HG02981 (cell line): ENCODE data around the gene LGMN.
"Not testable (repeated sequence)": the region's sequence is repeated elsewhere in the genome, so short reads cannot be mapped to it uniquely, and the experiment has no call there.

Experiments used
- ATAC-seq: cut with Tn5 transposase; IDR thresholded peaks from one replicate; pipeline ENCODE4 v1.9.1; 2021; ENCODE audit warnings: mild to moderate bottlenecking, moderate library complexity; ENCODE audit not compliant: unreplicated experiment

The LGMN gene

GRCh38 chr14:92763666-92764631 is 15.5 kb upstream of the LGMN start:
- not testable (repeated sequence) for ATAC-seq

- no peak for ATAC-seq
Measured at GRCh38 chr14:92760524-92760805, 12.0 kb upstream of the LGMN start.

- peak; percentile 33 for ATAC-seq
Measured at GRCh38 chr14:92759679-92760523, 11.5 kb upstream of the LGMN start.

GRCh38 chr14:92759300-92759678 is 10.9 kb upstream of the LGMN start:
- ATAC-seq, result peak; percentile 37

GRCh38 chr14:92756446-92756845 is 8.0 kb upstream of the LGMN start:
- ATAC-seq, result no peak

- no peak for ATAC-seq
Measured at GRCh38 chr14:92755495-92755894, 7.1 kb upstream of the LGMN start.

GRCh38 chr14:92754966-92755365 is 6.5 kb upstream of the LGMN start:
- ATAC-seq, result no peak

- no peak for ATAC-seq
Measured at GRCh38 chr14:92753250-92753649, 4.8 kb upstream of the LGMN start.

GRCh38 chr14:92751819-92752218 is 3.4 kb upstream of the LGMN start:
- no peak for ATAC-seq

- ATAC-seq, result no peak
Measured at GRCh38 chr14:92750994-92751400, 2.6 kb upstream of the LGMN start.

GRCh38 chr14:92750222-92750728 is 1.8 kb upstream of the LGMN start:
- not testable (repeated sequence) for ATAC-seq

GRCh38 chr14:92747701-92748258 is 647 bp downstream of the LGMN start:
- peak; percentile 9 for ATAC-seq

- no peak for ATAC-seq
Measured at GRCh38 chr14:92744198-92744597, 4.2 kb downstream of the LGMN start.

- no peak for ATAC-seq
Measured at GRCh38 chr14:92740440-92740839, 8.0 kb downstream of the LGMN start.

- no peak for ATAC-seq
Measured at GRCh38 chr14:92737619-92738188, 10.7 kb downstream of the LGMN start.

GRCh38 chr14:92737206-92737605 is 11.2 kb downstream of the LGMN start:
- no peak for ATAC-seq

GRCh38 chr14:92735344-92735743 is 13.1 kb downstream of the LGMN start:
- no peak for ATAC-seq

- ATAC-seq, result no peak
Measured at GRCh38 chr14:92734618-92735017, 13.8 kb downstream of the LGMN start.

- ATAC-seq, result no peak
Measured at GRCh38 chr14:92733007-92733406, 15.4 kb downstream of the LGMN start.

GRCh38 chr14:92731622-92732115 is 16.8 kb downstream of the LGMN start:
- no peak for ATAC-seq
